Renal cortex interstitium (tissue), 15 donors: ENCODE measurements around the gene ZNF585A. TPM values are rescaled to one million over a fixed set of nuclear protein-coding genes. Genes with fewer than 3 reads are reported as not detected.
A peak's percentile ranks its signal among the peaks of the same experiment; 100 is the strongest.
"Not testable (repeated sequence)": the region's sequence is repeated elsewhere in the genome, so short reads cannot be mapped to it uniquely, and the experiment has no call there.

Experiments used
- DNase-seq, 11 donors: peaks; one replicate each; pipeline ENCODE4 v3.0.0-alpha.2; 2013; ENCODE audit warnings: low read depth in 9 of 11, low spot score in 4 of 11; ENCODE audit errors: extremely low read depth in 1 of 11
- long read RNA-seq, 16 experiments: transcript quantifications; one replicate each; lab custom pipeline, GENCODE V29; 2026
- polyA plus RNA-seq, 3 donors: library from polyadenylated mRNA; unstranded; fragments of 120-200 nt; gene quantifications; one replicate each; pipeline ENCODE4 v1.2.1, GENCODE V29; 2013; ENCODE audit not compliant: insufficient read length in 3 of 3

Gene ZNF585A
- 10 to 100 TPM; 13.6 to 20.2 (median 15.9) TPM for polyA plus RNA-seq
- long read RNA-seq, donor 1, full-length matches to known transcripts = 11 of 11 reads
- long read RNA-seq, donor 1, partial matches to known transcripts = 0 of 11 reads
- long read RNA-seq, donor 1, other reads (novel, unspliced or antisense) = 0 of 11 reads
- long read RNA-seq, donor 2, full-length matches to known transcripts = 10 of 10 reads
- long read RNA-seq, donor 2, partial matches to known transcripts = 0 of 10 reads
- long read RNA-seq, donor 2, other reads (novel, unspliced or antisense) = 0 of 10 reads
- long read RNA-seq, donor 3, transcript ZNF585A-205 (3 exons, 596 nt) = major isoform, 13 of 13 reads
- long read RNA-seq, donor 3, partial matches to known transcripts = 0 of 13 reads
- long read RNA-seq, donor 3, other reads (novel, unspliced or antisense) = 0 of 13 reads
- long read RNA-seq, donor 4, full-length matches to known transcripts = 17 of 17 reads
- long read RNA-seq, donor 4, partial matches to known transcripts = 0 of 17 reads
- long read RNA-seq, donor 4, other reads (novel, unspliced or antisense) = 0 of 17 reads
- long read RNA-seq, donor 5, full-length matches to known transcripts = 29 of 29 reads
- long read RNA-seq, donor 5, partial matches to known transcripts = 0 of 29 reads
- long read RNA-seq, donor 5, other reads (novel, unspliced or antisense) = 0 of 29 reads
- long read RNA-seq, donor 6, full-length matches to known transcripts = 14 of 14 reads
- long read RNA-seq, donor 6, partial matches to known transcripts = 0 of 14 reads
- long read RNA-seq, donor 6, other reads (novel, unspliced or antisense) = 0 of 14 reads
- long read RNA-seq, donor 7, full-length matches to known transcripts = 11 of 11 reads
- long read RNA-seq, donor 7, partial matches to known transcripts = 0 of 11 reads
- long read RNA-seq, donor 7, other reads (novel, unspliced or antisense) = 0 of 11 reads
- long read RNA-seq, donor 8, full-length matches to known transcripts = 31 of 31 reads
- long read RNA-seq, donor 8, partial matches to known transcripts = 0 of 31 reads
- long read RNA-seq, donor 8, other reads (novel, unspliced or antisense) = 0 of 31 reads
- long read RNA-seq, donor 9, transcript ZNF585A-205 (3 exons, 596 nt) = major isoform, 10 of 10 reads
- long read RNA-seq, donor 9, partial matches to known transcripts = 0 of 10 reads
- long read RNA-seq, donor 9, other reads (novel, unspliced or antisense) = 0 of 10 reads
- long read RNA-seq, donor 10, full-length matches to known transcripts = 11 of 11 reads
- long read RNA-seq, donor 10, partial matches to known transcripts = 0 of 11 reads
- long read RNA-seq, donor 10, other reads (novel, unspliced or antisense) = 0 of 11 reads
- long read RNA-seq, donor 11, full-length matches to known transcripts = 5 of 5 reads
- long read RNA-seq, donor 11, partial matches to known transcripts = 0 of 5 reads
- long read RNA-seq, donor 11, other reads (novel, unspliced or antisense) = 0 of 5 reads
- long read RNA-seq, donor 12, transcript ZNF585A-205 (3 exons, 596 nt) = major isoform, 7 of 7 reads
- long read RNA-seq, donor 12, partial matches to known transcripts = 0 of 7 reads
- long read RNA-seq, donor 12, other reads (novel, unspliced or antisense) = 0 of 7 reads
- long read RNA-seq, donor 13, full-length matches to known transcripts = 28 of 28 reads
- long read RNA-seq, donor 13, partial matches to known transcripts = 0 of 28 reads
- long read RNA-seq, donor 13, other reads (novel, unspliced or antisense) = 0 of 28 reads
- long read RNA-seq, donor 14, transcript ZNF585A-205 (3 exons, 596 nt) = major isoform, 10 of 10 reads
- long read RNA-seq, donor 14, partial matches to known transcripts = 0 of 10 reads
- long read RNA-seq, donor 14, other reads (novel, unspliced or antisense) = 0 of 10 reads
- long read RNA-seq, donor 15, full-length matches to known transcripts = 5 of 5 reads
- long read RNA-seq, donor 15, partial matches to known transcripts = 0 of 5 reads
- long read RNA-seq, donor 15, other reads (novel, unspliced or antisense) = 0 of 5 reads
- long read RNA-seq, donor 16, full-length matches to known transcripts = 35 of 35 reads
- long read RNA-seq, donor 16, partial matches to known transcripts = 0 of 35 reads
- long read RNA-seq, donor 16, other reads (novel, unspliced or antisense) = 0 of 35 reads

DNA sequence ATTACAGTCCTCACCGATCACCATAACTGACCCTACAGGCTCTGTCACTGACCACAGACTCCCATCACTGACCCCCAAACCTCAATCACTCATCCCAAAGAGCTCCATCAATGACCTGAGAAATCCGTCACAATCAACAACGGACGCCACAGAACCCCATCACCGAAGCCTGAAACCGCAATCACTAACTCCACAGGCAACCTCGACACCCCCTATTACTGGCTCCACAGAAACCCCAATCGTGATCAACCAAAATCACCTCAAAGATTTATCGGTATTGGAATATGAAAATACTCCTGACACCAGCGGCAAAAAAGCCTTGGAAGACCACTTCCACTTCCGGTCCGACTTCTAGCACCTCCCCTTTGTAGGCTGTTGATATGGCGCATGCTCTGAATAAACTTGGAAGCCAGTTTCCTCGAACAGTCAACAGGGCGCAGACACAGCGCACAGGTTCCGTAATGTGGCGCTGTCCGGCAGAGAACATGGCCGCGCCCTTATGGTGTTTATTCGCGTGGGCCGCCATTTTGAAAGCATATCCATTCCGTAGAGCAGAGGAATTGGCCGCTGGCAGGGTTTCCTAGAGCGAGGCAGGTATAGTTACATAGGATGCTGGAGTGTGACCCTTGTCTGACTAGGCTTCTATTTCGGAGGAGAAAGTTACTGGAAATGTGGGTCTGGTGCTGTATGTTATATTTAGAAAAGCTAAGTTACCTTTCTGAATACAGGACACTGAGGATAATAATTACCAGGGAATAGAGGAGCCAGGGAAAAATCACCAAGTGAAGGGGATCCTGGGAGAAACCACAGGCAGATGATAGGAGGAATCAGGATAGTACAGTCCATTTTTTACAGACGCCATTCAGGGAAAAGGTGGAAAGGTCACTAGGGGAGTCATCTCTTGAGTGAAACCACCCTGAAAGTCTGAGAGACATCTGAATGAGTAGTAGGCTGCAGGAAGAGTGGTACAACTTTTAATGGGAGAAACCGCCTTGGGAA is at the start of gene ZNF585A:
TSS of gene ZNF585A (minus strand) at position 328 of the 999 bp plus-strand sequence. CDS start 2,785 bp downstream, outside the sequence.
- peak; percentile 85 to 98 (median 93) for DNase-seq

DNA sequence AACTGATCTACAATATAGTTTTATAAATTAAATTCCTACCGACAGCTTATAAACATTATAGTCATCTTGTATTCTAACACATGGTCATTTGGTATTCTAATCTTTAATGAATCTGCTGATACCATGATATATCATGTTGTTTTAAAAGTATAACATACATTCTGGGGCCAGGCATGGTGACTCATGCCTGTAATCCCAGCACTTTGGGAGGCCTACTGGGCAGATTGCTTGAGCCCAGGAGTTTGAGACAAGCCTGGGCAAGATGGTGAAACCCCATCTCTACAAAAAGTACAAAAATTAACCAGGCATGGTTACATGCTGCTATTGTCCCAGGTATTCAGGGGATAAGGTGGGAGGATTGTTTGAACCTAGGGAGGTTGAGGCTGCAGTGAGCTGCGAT is 48.6 kb upstream of the ZNF585A start:
- DNase-seq = no peak

DNA sequence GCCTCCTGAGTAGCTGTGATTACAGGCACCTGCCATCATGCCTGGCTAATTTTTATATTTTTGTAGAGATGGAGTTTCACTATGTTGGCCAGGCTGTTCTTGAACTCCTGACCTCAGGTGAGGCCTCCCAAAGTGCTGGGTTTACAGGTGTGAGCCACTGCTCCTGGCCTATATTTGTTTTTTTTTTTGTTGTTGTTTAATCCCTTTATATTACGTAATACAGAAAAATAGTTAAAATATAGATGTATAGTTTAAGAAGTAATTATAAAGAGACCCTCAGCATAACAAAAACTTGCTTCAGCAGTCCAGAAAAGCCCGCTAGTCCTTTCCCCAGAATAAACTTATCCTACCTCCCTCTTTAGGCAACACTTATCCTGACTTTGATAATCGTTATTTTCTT is 47.9 kb upstream of the ZNF585A start:
- no peak for DNase-seq

DNA sequence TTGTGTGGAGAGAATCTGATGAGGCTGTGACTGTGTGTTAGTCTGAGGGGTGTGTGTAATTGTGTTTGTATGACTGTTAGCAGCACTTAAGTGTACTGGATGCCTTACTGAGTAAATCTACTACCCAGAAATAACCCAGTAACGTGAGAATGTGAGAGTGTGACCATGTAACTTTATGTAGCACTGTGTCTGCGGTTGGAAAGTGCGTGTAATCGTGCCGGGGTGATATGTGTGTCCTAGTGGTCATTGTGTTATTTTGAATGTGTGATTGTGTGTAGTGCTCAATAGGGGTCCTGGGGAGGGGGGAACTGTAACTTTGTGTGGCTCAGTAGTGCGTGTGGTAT is 46.1 kb upstream of the ZNF585A start:
- DNase-seq = peak in 4 of 11 donors; percentile 1 to 13 (median 5)

DNA sequence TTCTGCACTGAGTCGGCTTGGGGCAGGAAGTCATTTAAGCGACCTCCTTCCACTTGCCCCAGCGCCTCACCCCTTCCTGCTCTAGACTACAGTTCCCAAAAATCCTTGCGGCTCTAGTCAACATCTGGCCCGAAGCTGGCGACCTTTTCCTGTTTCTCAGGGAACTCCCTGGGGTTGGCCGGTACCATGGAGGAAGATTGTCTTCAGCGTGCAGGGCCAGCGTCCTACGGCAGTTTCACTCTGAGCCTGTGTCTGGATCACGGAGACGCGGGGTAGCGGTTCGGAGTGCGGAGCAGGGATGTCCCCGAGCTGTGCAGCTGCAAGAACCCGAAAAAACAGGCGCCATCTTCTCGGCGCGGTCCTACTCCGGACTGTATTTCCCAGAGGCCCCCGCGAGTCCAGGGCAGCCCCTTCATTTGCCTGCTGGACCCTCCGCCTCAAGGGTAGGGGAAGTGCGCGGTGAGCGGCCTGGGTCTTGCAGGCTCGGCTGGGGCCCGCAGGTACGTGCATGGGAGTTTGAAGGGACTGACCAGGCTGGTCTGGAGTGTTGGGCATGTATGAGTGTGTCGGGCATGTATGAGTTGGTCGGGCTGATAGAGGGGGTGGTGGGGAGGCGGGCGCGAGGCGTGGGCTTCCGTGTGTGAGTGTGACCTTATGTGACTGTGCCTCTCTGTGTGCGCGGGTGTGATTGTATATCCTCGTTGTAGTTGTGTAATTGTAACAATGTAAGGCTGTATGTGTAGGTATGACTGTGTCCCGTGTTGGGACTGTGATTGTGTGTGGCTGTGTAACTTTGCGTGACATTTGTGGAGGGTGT is 45.5 kb upstream of the ZNF585A start, which contains the start of gene ZNF383:
TSS of gene ZNF383 (plus strand) at position 440 of the 817 bp plus-strand sequence. CDS start 12,240 bp downstream, outside the sequence.
- DNase-seq = peak; percentile 79 to 93 (median 90)

DNA sequence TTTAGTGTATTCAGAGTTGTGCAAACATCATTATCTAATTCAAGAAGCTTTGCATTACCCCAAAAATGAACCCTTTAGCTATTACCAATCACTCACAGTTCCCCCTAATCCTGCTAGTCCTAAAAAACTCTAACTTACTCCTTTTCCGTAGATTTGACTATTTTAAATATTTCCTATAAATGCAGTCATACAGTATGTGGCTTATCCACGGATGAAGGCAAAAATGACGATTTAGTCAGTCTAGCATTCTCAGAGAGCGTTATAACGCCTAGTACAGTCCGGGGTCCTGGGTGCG is 44.9 kb upstream of the ZNF585A start:
- DNase-seq = no peak

DNA sequence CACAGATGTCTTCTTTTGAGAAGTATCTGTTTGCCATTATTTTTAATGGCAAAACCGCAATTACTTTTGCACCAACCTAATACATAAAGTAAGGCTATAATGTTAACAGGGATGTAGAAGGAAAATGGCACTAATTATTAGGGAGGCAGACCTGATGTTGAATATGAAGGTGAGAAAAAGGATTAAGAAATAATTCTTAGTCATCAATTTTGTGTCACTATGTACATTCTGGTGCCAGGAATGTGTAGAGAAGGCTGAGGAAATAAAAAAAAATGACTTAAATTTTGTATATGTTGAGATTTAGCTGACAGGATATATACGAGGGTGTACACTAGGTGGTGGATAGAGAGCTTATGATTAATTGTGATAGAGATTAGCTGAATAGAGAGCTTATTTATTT is 25.3 kb upstream of the ZNF585A start:
- DNase-seq = no peak

DNA sequence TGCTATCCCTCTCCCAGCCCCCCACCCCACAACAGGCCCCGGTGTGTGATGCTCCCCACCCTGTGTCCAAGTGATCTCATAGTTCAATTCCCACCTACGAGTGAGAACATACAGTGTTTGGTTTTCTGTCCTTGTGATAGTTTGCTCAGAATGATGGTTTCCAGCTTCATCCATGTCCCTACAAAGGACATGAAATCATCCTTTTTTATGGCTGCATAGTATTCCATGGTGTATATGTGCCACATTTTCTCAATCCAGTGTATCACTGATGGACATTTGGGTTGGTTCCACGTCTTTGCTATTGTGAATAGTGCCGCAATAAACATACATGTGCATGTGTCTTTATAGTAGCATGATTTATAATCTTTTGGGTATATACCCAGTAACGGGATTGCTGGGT is 24.6 kb upstream of the ZNF585A start:
- not testable (repeated sequence) for DNase-seq

DNA sequence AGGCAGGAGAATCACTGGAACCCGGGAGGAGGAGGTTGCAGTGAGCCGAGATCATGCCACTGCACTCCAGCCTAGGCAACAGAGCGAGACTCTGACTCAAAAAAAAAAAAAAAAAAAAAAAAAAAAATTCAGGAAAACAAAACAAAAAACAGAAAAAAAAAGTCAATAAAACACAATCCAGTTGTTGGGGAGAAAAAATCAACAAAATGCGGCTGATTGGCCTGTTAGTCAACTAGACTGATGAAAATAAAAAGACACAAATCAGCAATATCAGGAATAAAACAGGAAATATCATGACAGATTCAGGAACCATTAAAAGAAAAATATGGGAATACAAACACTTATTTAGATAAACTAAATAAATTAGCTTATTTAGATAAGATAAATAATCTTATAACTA is 22.8 kb upstream of the ZNF585A start:
- DNase-seq = not testable (repeated sequence)

DNA sequence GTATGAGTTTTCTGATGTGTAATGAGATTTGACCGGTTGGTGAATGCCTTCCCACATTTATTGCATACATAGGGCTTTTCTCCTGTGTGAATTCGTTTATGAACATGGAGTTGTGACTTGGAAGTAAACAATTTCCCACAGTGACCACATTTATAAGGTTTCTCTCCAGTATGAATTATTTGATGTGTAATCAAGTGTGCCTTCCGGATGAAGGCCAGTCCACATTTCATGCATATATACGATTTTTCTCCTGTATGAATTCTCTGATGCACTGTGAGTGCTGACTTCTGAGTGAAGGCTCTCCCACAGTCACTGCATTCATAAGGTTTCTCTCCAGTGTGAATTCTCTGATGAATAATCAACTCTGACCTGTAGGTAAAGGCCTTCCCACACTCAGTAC is 13.6 kb upstream of the ZNF585A start:
- not testable (repeated sequence) for DNase-seq

DNA sequence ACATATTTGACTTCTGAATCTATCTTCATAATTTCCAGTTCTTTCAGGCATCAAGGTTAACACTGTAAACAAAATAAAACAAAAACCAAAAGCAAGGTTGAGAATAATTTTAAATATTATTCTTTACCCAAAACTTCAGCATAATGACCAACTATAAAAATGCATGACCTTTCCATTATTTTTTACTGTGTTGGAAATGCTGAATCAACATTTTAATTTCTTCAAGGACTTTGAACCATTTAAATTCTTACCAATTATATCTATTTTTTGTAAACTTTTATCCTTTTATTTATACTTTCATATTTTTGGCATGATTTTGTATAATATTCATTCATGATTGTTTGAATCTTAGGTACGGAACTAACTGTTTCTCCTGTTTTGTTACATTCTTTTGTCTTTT is 6.9 kb downstream of the ZNF585A start:
- DNase-seq = no peak

DNA sequence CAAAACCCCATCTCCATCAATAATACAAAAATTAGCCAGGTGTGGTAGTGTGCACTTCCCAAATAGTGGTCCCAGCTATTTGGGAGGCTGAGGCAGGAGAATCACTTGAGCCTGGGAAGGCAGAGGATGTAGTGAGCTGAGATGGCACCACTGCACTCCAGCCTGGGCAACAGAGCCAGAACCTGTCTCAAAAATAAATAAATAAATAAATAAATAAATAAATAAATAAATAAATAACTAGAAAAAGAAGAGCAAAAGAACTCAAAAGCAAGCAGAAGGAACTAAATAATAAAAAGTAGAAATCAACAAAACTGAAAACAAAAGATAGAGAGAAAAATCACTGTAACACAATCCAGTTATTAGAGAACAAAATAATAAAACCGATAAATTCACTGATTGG is 12.3 kb downstream of the ZNF585A start:
- no peak for DNase-seq

DNA sequence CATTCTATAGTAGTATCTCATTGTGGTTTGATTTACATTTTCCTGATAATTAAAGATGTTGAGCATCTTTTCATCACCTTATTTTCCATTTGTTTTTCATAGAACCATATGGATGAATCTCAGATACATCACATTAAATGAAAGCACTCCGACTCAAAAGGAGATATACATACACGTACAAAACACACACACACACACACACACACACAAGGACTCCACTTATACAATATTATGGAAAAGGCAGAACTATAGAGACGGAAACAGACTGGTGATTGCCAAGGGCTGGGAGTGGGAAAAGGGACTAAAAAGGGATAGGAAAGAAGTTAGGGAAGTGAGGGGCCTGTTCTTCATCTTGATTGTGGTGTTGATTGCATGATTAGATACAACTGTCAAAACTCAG is 24.3 kb downstream of the ZNF585A start:
- DNase-seq = no peak

DNA sequence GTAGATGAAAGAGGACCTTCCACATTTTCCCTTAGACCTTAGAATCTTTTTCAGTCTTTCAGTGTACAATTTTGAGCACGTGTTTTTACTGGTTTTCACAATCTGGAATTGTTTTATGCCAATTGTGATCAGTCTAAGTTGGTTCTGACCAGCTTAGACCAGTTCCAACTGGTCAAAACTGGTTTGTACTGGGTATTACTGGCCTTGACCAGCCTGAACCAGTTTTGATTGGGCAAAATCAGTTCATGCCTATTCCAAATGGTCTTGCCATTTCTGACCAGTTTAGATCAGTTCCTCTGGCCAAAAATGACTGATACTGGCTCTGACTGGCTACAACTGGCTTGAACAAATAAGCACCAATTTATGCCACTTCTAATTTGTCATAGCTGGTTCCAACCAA is 36.4 kb downstream of the ZNF585A start:
- no peak for DNase-seq

DNA sequence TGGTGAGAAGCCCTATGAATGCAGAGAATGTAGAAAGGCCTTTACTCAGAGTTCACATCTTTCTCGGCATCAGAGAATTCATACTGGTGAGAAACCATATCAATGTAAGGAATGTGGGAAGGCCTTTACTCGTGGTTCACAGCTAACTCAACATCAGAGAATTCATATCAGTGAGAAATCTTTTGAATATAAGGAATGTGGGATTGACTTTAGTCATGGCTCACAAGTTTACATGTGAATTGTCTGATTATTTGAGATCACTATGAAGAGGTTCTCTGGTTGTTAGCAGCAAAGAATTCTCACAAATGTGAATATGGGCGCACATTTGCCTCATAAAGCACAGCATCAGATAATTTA is 43.7 kb downstream of the ZNF585A start:
- DNase-seq = no peak
